HG03442 (cell line): ENCODE measurements around the gene PRKAG2.

Experiments used
- ATAC-seq: cut with Tn5 transposase; IDR thresholded peaks from one replicate; pipeline ENCODE4 v1.9.1; 2021; ENCODE audit warnings: mild to moderate bottlenecking, moderate library complexity; ENCODE audit not compliant: unreplicated experiment

PRKAG2 gene

GRCh38 chr7:151719031-151719896, 157.7 kb downstream of the PRKAG2 start:
- no peak for ATAC-seq

GRCh38 chr7:151717918-151718317, 159.0 kb downstream of the PRKAG2 start:
- ATAC-seq: no peak

GRCh38 chr7:151717415-151717814, 159.5 kb downstream of the PRKAG2 start:
- ATAC-seq: no peak

- ATAC-seq: no peak
These were observed 160.6 kb downstream of the PRKAG2 start for GRCh38 chr7:151716323-151716722.

GRCh38 chr7:151715666-151716315, 161.1 kb downstream of the PRKAG2 start:
- no peak for ATAC-seq

GRCh38 chr7:151714201-151714600, 162.7 kb downstream of the PRKAG2 start:
- ATAC-seq: no peak

- no peak for ATAC-seq
These were observed 164.1 kb downstream of the PRKAG2 start for GRCh38 chr7:151712810-151713125.

- no peak for ATAC-seq
These were observed 164.8 kb downstream of the PRKAG2 start for GRCh38 chr7:151711906-151712809.

GRCh38 chr7:151711435-151711872, 165.5 kb downstream of the PRKAG2 start:
- ATAC-seq: no peak

GRCh38 chr7:151710646-151711434, 166.1 kb downstream of the PRKAG2 start:
- no peak for ATAC-seq

- no peak for ATAC-seq
These were observed 166.7 kb downstream of the PRKAG2 start for GRCh38 chr7:151710121-151710640.

GRCh38 chr7:151709141-151710038, 167.5 kb downstream of the PRKAG2 start:
- no peak for ATAC-seq

- ATAC-seq: no peak
These were observed 168.3 kb downstream of the PRKAG2 start for GRCh38 chr7:151708610-151709009.

GRCh38 chr7:151707757-151708156, 169.2 kb downstream of the PRKAG2 start:
- ATAC-seq: no peak

- ATAC-seq: no peak
These were observed 169.8 kb downstream of the PRKAG2 start for GRCh38 chr7:151707105-151707469.

GRCh38 chr7:151706277-151707104, 170.4 kb downstream of the PRKAG2 start:
- no peak for ATAC-seq

GRCh38 chr7:151705636-151706276, 171.2 kb downstream of the PRKAG2 start:
- ATAC-seq: no peak
